ENCODE results near the gene ZNF84. TPM values are rescaled to one million over a fixed set of nuclear protein-coding genes. Genes with fewer than 3 reads are reported as not detected.

Gene ZNF84
- total and polyA plus RNA-seq, 9 of the 15 experiments (the other 6 are each of a cell fraction or from before 2014, with no cell fraction given) = 8.8 to 24.3 (median 12.1) TPM

DNA sequence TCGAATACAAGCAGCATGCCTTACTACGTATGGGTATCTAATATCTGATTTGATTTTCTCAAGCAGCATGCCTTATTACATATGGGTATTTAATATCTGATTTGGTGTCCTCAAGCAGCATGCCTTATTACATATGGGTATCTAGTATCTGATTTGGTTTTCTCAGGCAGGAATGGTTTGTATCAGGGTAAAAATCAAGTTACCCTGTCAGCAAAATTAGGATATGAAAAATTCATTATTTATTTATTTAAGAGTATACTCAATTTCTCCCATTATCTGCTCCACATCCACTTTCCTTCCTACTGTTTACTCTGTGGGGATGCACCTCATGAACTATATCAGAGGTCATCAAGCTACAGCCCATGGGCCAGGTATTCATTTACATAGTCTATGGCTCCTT is 70.8 kb downstream of the ZNF84 start:
- H3K9me1 ChIP-seq (ENCODE audit: control insufficient read depth, insufficient read depth, low read length) = no peaks in the 10 kb centered on the region
- H3K79me2 ChIP-seq (ENCODE audit: control insufficient read depth, insufficient read depth, low read length) = no peaks in the 10 kb centered on the region
- no peak overlapping the region for H2AFZ ChIP-seq (ENCODE audit: low read depth, low read length)
- POLR2A ChIA-PET = no interaction called here
- DNase-seq (ENCODE audit: extremely low read depth in 1 of 4, low spot score in 3 of 4) = no peak
- 38% methylated on average over 2 of the region's 2 CpGs for WGBS (ENCODE audit: insufficient coverage, low coverage, missing lambda C conversion rate)
- in situ Hi-C loops (cut with MboI) = no loop called here
- no peak overlapping the region for H3K4me3 ChIP-seq
- CTCF ChIA-PET (ENCODE audit: low intra/inter-chr PET ratio) = no interaction called here
- BruUV-seq (replicated peaks) = no TSS peak
- no peak for TF ChIP-seq SMC3 (conservative IDR thresholded peaks at IDR 0.05; ENCODE audit: insufficient read depth, low read depth, low read length)
- no peak for TF ChIP-seq FUS (optimal IDR thresholded peaks at IDR 0.05; ENCODE audit: low read depth, low read length)
- TF ChIP-seq TGIF2 (CRISPR knock-in tag; IDR thresholded peaks at IDR 0.05) = no peak
- H3K9me3 ChIP-seq (replicated peaks; ENCODE audit: control insufficient read depth, insufficient read depth, low read depth, low read length) = peaks cover 27% of the 10 kb centered on the region
- intact Hi-C loops (cut with micrococcal nuclease) = no loop called here
- no peaks in the 10 kb centered on the region for H4K20me1 ChIP-seq (replicated peaks; ENCODE audit: control insufficient read depth, insufficient read depth, low read length)
- no peak for FAIRE-seq
- no peaks in the 10 kb centered on the region for H3K4me1 ChIP-seq (replicated peaks in 1 of 2; ENCODE audit: control insufficient read depth in 2 of 2, insufficient read depth in 2 of 2, low read length in 2 of 2)
- H3K27me3 ChIP-seq (ENCODE audit: control insufficient read depth in 2 of 2, insufficient read depth in 2 of 2, low read length in 2 of 2) = no peaks in the 10 kb centered on the region
- H3K27ac ChIP-seq (ENCODE audit: extremely low read depth, low read depth, low read length) = no peak overlapping the region
- no peak overlapping the region for H3K4me2 ChIP-seq (ENCODE audit: insufficient read depth, low read length)
- H3K36me3 ChIP-seq (ENCODE audit: control insufficient read depth, insufficient read depth, low read length) = peaks cover 15% of the 10 kb centered on the region; the same call in 2 of the 3 replicates
- ATAC-seq = no peak
- H3K9ac ChIP-seq (ENCODE audit: insufficient read depth in 1 of 2, low read depth in 2 of 2, low read length in 2 of 2) = no peak overlapping the region

Small RNA genes within 50 kb of the gene (small RNA-seq; reads per million reads assigned to genes)
- not detected for gene RNU4ATAC12P

Other genes with a start within 250 kb of the ZNF84 start
Only the 7 nearest of the 9 such genes appear.
- gene CHFR, start 149.9 kb upstream of the ZNF84 start, total RNA-seq (2014; rRNA removed) = 18.2 and 19.3 TPM in 2 replicates
- 14.1 and 14.2 TPM in 2 replicates for gene CHFR, start 149.9 kb upstream of the ZNF84 start, total RNA-seq (2014; rRNA removed; fragmentation: Illumina TruSeq; extraction: Trizol)
- gene CHFR, start 149.9 kb upstream of the ZNF84 start, total RNA-seq (2015; rRNA removed; fragmentation: Illumina TruSeq; extraction: Trizol) = 12.7 and 15.5 TPM in 2 replicates
- 26.1 and 26.8 TPM in 2 replicates for gene CHFR, start 149.9 kb upstream of the ZNF84 start, total RNA-seq (2021)
- gene CHFR, start 149.9 kb upstream of the ZNF84 start, polyA plus RNA-seq (2011; rRNA removed) = 32.5 and 33.9 TPM in 2 replicates
- gene CHFR, start 149.9 kb upstream of the ZNF84 start, polyA plus RNA-seq (2014; fragmentation: Illumina TruSeq; extraction: Trizol) = 18.6 and 21.2 TPM in 2 replicates
- gene CHFR, start 149.9 kb upstream of the ZNF84 start, polyA plus RNA-seq (2014; fragmentation: Nextera tagmentation; extraction: Ambion mirVana) = under 1 TPM; 0.61 to 0.84 TPM
- gene CHFR, start 149.9 kb upstream of the ZNF84 start, polyA plus RNA-seq (2014; rRNA removed) = 23.6 and 25.8 TPM in 2 replicates
- 0.45 and 0.82 TPM in 2 replicates for gene ZNF605, start 81.2 kb upstream of the ZNF84 start, total RNA-seq (2014; rRNA removed)
- 1.1 TPM in 2 replicates for gene ZNF605, start 81.2 kb upstream of the ZNF84 start, total RNA-seq (2014; rRNA removed; fragmentation: Illumina TruSeq; extraction: Trizol)
- 0.60 and 1.1 TPM in 2 replicates for gene ZNF605, start 81.2 kb upstream of the ZNF84 start, total RNA-seq (2015; rRNA removed; fragmentation: Illumina TruSeq; extraction: Trizol)
- gene ZNF605, start 81.2 kb upstream of the ZNF84 start, total RNA-seq (2021) = 0.51 and 0.60 TPM in 2 replicates
- gene ZNF605, start 81.2 kb upstream of the ZNF84 start, polyA plus RNA-seq (2011; rRNA removed) = 0.16 and 0.46 TPM in 2 replicates
- 0.48 and 0.55 TPM in 2 replicates for gene ZNF605, start 81.2 kb upstream of the ZNF84 start, polyA plus RNA-seq (2014; fragmentation: Illumina TruSeq; extraction: Trizol)
- under 1 TPM; 0.68 to 0.84 TPM for gene ZNF605, start 81.2 kb upstream of the ZNF84 start, polyA plus RNA-seq (2014; fragmentation: Nextera tagmentation; extraction: Ambion mirVana)
- gene ZNF605, start 81.2 kb upstream of the ZNF84 start, polyA plus RNA-seq (2014; rRNA removed) = 0.28 and 0.69 TPM in 2 replicates
- gene ZNF26, start 51.1 kb upstream of the ZNF84 start, total RNA-seq (2014; rRNA removed) = 10.8 and 13.4 TPM in 2 replicates
- 6.4 and 8.1 TPM in 2 replicates for gene ZNF26, start 51.1 kb upstream of the ZNF84 start, total RNA-seq (2014; rRNA removed; fragmentation: Illumina TruSeq; extraction: Trizol)
- gene ZNF26, start 51.1 kb upstream of the ZNF84 start, total RNA-seq (2015; rRNA removed; fragmentation: Illumina TruSeq; extraction: Trizol) = 6.7 and 9.9 TPM in 2 replicates
- 14.1 and 14.3 TPM in 2 replicates for gene ZNF26, start 51.1 kb upstream of the ZNF84 start, total RNA-seq (2021)
- 6.6 and 8.0 TPM in 2 replicates for gene ZNF26, start 51.1 kb upstream of the ZNF84 start, polyA plus RNA-seq (2011; rRNA removed)
- 4.5 and 4.8 TPM in 2 replicates for gene ZNF26, start 51.1 kb upstream of the ZNF84 start, polyA plus RNA-seq (2014; fragmentation: Illumina TruSeq; extraction: Trizol)
- 1 to 10 TPM; 1.2 to 1.4 TPM for gene ZNF26, start 51.1 kb upstream of the ZNF84 start, polyA plus RNA-seq (2014; fragmentation: Nextera tagmentation; extraction: Ambion mirVana)
- 12.0 and 14.9 TPM in 2 replicates for gene ZNF26, start 51.1 kb upstream of the ZNF84 start, polyA plus RNA-seq (2014; rRNA removed)
- 10.9 and 12.8 TPM in 2 replicates for gene ZNF140, start 43.4 kb downstream of the ZNF84 start, total RNA-seq (2014; rRNA removed)
- gene ZNF140, start 43.4 kb downstream of the ZNF84 start, total RNA-seq (2014; rRNA removed; fragmentation: Illumina TruSeq; extraction: Trizol) = 6.8 and 8.4 TPM in 2 replicates
- gene ZNF140, start 43.4 kb downstream of the ZNF84 start, total RNA-seq (2015; rRNA removed; fragmentation: Illumina TruSeq; extraction: Trizol) = 6.7 and 7.2 TPM in 2 replicates
- 4.0 and 4.9 TPM in 2 replicates for gene ZNF140, start 43.4 kb downstream of the ZNF84 start, total RNA-seq (2021)
- 6.4 and 7.8 TPM in 2 replicates for gene ZNF140, start 43.4 kb downstream of the ZNF84 start, polyA plus RNA-seq (2011; rRNA removed)
- 5.3 and 6.1 TPM in 2 replicates for gene ZNF140, start 43.4 kb downstream of the ZNF84 start, polyA plus RNA-seq (2014; fragmentation: Illumina TruSeq; extraction: Trizol)
- 1 to 10 TPM; 1.6 to 3.4 TPM for gene ZNF140, start 43.4 kb downstream of the ZNF84 start, polyA plus RNA-seq (2014; fragmentation: Nextera tagmentation; extraction: Ambion mirVana)
- 4.3 and 4.5 TPM in 2 replicates for gene ZNF140, start 43.4 kb downstream of the ZNF84 start, polyA plus RNA-seq (2014; rRNA removed)
- 0.94 and 0.95 TPM in 2 replicates for gene ZNF891, start 92.8 kb downstream of the ZNF84 start, total RNA-seq (2014; rRNA removed)
- gene ZNF891, start 92.8 kb downstream of the ZNF84 start, total RNA-seq (2014; rRNA removed; fragmentation: Illumina TruSeq; extraction: Trizol) = 2.0 and 2.3 TPM in 2 replicates
- gene ZNF891, start 92.8 kb downstream of the ZNF84 start, total RNA-seq (2015; rRNA removed; fragmentation: Illumina TruSeq; extraction: Trizol) = 1.7 and 1.8 TPM in 2 replicates
- 1.2 and 1.3 TPM in 2 replicates for gene ZNF891, start 92.8 kb downstream of the ZNF84 start, total RNA-seq (2021)
- gene ZNF891, start 92.8 kb downstream of the ZNF84 start, polyA plus RNA-seq (2011; rRNA removed) = 1.5 and 2.0 TPM in 2 replicates
- gene ZNF891, start 92.8 kb downstream of the ZNF84 start, polyA plus RNA-seq (2014; fragmentation: Illumina TruSeq; extraction: Trizol) = 1.1 and 1.3 TPM in 2 replicates
- under 1 TPM; 0.41 to 0.53 TPM for gene ZNF891, start 92.8 kb downstream of the ZNF84 start, polyA plus RNA-seq (2014; fragmentation: Nextera tagmentation; extraction: Ambion mirVana)
- 1.3 and 1.5 TPM in 2 replicates for gene ZNF891, start 92.8 kb downstream of the ZNF84 start, polyA plus RNA-seq (2014; rRNA removed)
- 2.1 and 5.8 TPM in 2 replicates for gene ZNF10, start 93.1 kb downstream of the ZNF84 start, total RNA-seq (2014; rRNA removed)
- 5.0 TPM in 2 replicates for gene ZNF10, start 93.1 kb downstream of the ZNF84 start, total RNA-seq (2014; rRNA removed; fragmentation: Illumina TruSeq; extraction: Trizol)
- gene ZNF10, start 93.1 kb downstream of the ZNF84 start, total RNA-seq (2015; rRNA removed; fragmentation: Illumina TruSeq; extraction: Trizol) = 4.4 and 4.6 TPM in 2 replicates
- gene ZNF10, start 93.1 kb downstream of the ZNF84 start, total RNA-seq (2021) = 4.3 and 5.0 TPM in 2 replicates
- gene ZNF10, start 93.1 kb downstream of the ZNF84 start, polyA plus RNA-seq (2011; rRNA removed) = 4.5 and 4.9 TPM in 2 replicates
- 3.5 and 5.8 TPM in 2 replicates for gene ZNF10, start 93.1 kb downstream of the ZNF84 start, polyA plus RNA-seq (2014; fragmentation: Illumina TruSeq; extraction: Trizol)
- gene ZNF10, start 93.1 kb downstream of the ZNF84 start, polyA plus RNA-seq (2014; fragmentation: Nextera tagmentation; extraction: Ambion mirVana) = 1 to 10 TPM; 4.8 to 5.2 TPM
- gene ZNF10, start 93.1 kb downstream of the ZNF84 start, polyA plus RNA-seq (2014; rRNA removed) = 2.1 and 4.1 TPM in 2 replicates
- gene ZNF268, start 144.0 kb downstream of the ZNF84 start, total RNA-seq (2014; rRNA removed) = 10.4 and 14.8 TPM in 2 replicates
- gene ZNF268, start 144.0 kb downstream of the ZNF84 start, total RNA-seq (2014; rRNA removed; fragmentation: Illumina TruSeq; extraction: Trizol) = 12.0 and 12.3 TPM in 2 replicates
- gene ZNF268, start 144.0 kb downstream of the ZNF84 start, total RNA-seq (2015; rRNA removed; fragmentation: Illumina TruSeq; extraction: Trizol) = 10.9 and 11.3 TPM in 2 replicates
- 8.2 and 9.3 TPM in 2 replicates for gene ZNF268, start 144.0 kb downstream of the ZNF84 start, total RNA-seq (2021)
- 4.3 and 7.5 TPM in 2 replicates for gene ZNF268, start 144.0 kb downstream of the ZNF84 start, polyA plus RNA-seq (2011; rRNA removed)
- gene ZNF268, start 144.0 kb downstream of the ZNF84 start, polyA plus RNA-seq (2014; fragmentation: Illumina TruSeq; extraction: Trizol) = 4.8 and 6.3 TPM in 2 replicates
- gene ZNF268, start 144.0 kb downstream of the ZNF84 start, polyA plus RNA-seq (2014; fragmentation: Nextera tagmentation; extraction: Ambion mirVana) = 1 to 10 TPM; 6.5 to 7.7 TPM
- 5.1 and 5.8 TPM in 2 replicates for gene ZNF268, start 144.0 kb downstream of the ZNF84 start, polyA plus RNA-seq (2014; rRNA removed)

Data from K562 (cell line).